ENCODE results near the gene E2F6. TPM values are rescaled to one million over a fixed set of nuclear protein-coding genes. Genes with fewer than 3 reads are reported as not detected.

The E2F6 gene
- total and polyA plus RNA-seq, 2 of the 13 experiments (the other 11 are each of a cell fraction or from before 2014, with no cell fraction given) = 27.3 to 36.0 TPM

DNA sequence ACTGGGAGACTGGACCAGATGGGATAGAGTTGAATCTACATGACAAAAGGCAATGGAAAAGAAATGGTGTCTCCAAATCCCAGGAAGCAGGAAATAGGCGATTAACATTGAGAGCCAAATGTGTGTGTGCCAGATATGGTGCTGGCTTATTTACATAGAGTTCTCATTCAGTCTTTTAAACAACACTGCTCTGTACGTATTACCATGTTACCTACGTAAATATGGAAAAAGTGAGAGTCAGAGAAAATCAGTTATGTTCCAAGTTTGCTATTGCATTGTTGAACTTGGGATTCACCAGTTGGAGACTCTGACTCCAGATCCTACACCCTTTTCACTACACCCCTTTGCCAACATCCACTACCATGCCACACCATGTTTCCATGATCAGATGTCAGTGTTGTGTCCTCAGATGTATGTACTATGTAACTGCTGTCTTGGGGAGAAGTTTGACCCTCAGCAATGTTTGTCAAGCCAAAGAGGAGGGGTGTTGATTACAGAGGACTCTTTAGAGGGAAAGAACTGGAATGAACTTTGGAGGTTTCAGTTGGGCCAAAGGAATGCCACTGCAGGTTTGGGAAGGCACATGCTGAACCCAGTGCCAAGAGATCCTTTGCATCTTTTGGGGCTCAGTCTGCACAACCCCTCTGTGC is 48.2 kb upstream of the E2F6 start (continued):
- TF ChIP-seq PAXIP1 (CRISPR knock-in tag; conservative IDR thresholded peaks at IDR 0.05) = peak; percentile 67
- TF ChIP-seq BRCA1 (CRISPR knock-in tag; IDR thresholded peaks at IDR 0.05) = 0 out of 2 replicates have a peak, but pooled peaks have one; percentile 33
- TF ChIP-seq, protein P1, sequence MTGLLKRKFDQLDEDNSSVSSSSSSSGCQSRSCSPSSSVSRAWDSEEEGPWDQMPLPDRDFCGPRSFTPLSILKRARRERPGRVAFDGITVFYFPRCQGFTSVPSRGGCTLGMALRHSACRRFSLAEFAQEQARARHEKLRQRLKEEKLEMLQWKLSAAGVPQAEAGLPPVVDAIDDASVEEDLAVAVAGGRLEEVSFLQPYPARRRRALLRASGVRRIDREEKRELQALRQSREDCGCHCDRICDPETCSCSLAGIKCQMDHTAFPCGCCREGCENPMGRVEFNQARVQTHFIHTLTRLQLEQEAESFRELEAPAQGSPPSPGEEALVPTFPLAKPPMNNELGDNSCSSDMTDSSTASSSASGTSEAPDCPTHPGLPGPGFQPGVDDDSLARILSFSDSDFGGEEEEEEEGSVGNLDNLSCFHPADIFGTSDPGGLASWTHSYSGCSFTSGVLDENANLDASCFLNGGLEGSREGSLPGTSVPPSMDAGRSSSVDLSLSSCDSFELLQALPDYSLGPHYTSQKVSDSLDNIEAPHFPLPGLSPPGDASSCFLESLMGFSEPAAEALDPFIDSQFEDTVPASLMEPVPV (CRISPR knock-in tag; IDR thresholded peaks at IDR 0.05) = 0 out of 2 replicates have a peak, but pooled peaks have one; percentile 57
- no peak for TF ChIP-seq E2F2 (CRISPR knock-in tag; IDR thresholded peaks at IDR 0.05; ENCODE audit: borderline replicate concordance)
- TF ChIP-seq HES4 (CRISPR knock-in tag; IDR thresholded peaks at IDR 0.05; ENCODE audit: borderline replicate concordance) = no peak
- peak in 1 of 2 experiments; percentile 65; a peak in 1 of 4 replicates for TF ChIP-seq EP300 (IDR thresholded peaks at IDR 0.05; ENCODE audit: low read depth in 2 of 2, low read length in 2 of 2)
- peak; percentile 29; the same call in 1 of the 2 replicates for TF ChIP-seq EP300 (CRISPR knock-in tag; IDR thresholded peaks at IDR 0.05; ENCODE audit: borderline replicate concordance)
- TF ChIP-seq NR2F1 (CRISPR knock-in tag; IDR thresholded peaks at IDR 0.05) = 0 out of 4 replicates have a peak, but pooled peaks of 1 of the 2 experiments have one; percentile 17
- TF ChIP-seq, protein P2, sequence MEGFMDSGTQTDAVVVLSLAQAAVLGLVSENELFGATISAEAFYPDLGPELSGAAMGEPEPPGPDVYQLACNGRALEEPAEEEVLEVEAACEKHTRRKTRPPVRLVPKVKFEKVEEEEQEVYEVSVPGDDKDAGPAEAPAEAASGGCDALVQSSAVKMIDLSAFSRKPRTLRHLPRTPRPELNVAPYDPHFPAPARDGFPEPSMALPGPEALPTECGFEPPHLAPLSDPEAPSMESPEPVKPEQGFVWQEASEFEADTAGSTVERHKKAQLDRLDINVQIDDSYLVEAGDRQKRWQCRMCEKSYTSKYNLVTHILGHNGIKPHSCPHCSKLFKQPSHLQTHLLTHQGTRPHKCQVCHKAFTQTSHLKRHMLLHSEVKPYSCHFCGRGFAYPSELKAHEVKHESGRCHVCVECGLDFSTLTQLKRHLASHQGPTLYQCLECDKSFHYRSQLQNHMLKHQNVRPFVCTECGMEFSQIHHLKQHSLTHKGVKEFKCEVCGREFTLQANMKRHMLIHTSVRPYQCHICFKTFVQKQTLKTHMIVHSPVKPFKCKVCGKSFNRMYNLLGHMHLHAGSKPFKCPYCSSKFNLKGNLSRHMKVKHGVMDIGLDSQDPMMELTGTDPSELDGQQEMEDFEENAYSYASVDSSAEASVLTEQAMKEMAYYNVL (CRISPR knock-in tag; IDR thresholded peaks at IDR 0.05; ENCODE audit: borderline replicate concordance) = no peak; the same call in 1 of the 2 replicates
- 0 out of 2 replicates have a peak, but pooled peaks have one; percentile 25 for TF ChIP-seq SAP130 (CRISPR knock-in tag; IDR thresholded peaks at IDR 0.05; ENCODE audit: low read depth)
- 0 out of 2 replicates have a peak, but pooled peaks have one; percentile 21 for TF ChIP-seq SOX5 (CRISPR knock-in tag; IDR thresholded peaks at IDR 0.05; ENCODE audit: borderline replicate concordance)
- TF ChIP-seq HDAC2 (CRISPR knock-in tag; IDR thresholded peaks at IDR 0.05) = peak; percentile 24; the same call in 1 of the 2 replicates
- TF ChIP-seq, protein P3, sequence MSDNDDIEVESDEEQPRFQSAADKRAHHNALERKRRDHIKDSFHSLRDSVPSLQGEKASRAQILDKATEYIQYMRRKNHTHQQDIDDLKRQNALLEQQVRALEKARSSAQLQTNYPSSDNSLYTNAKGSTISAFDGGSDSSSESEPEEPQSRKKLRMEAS (IDR thresholded peaks at IDR 0.05) = peak; percentile 54; the same call in 1 of the 2 replicates
- TF ChIP-seq TFE3 (CRISPR knock-in tag; IDR thresholded peaks at IDR 0.05) = no peak
- TF ChIP-seq SMAD1 (CRISPR knock-in tag; IDR thresholded peaks at IDR 0.05; ENCODE audit: borderline replicate concordance, low read depth) = no peak
- TF ChIP-seq ERF (CRISPR knock-in tag; IDR thresholded peaks at IDR 0.05) = 0 out of 2 replicates have a peak, but pooled peaks have one; percentile 15
- TF ChIP-seq PHF8 (CRISPR knock-in tag; IDR thresholded peaks at IDR 0.05) = no peak
- TF ChIP-seq HMG20B (CRISPR knock-in tag; conservative IDR thresholded peaks at IDR 0.05) = 0 out of 2 replicates have a peak, but pooled peaks have one; percentile 19

Data from HepG2 (cell line).